ENCODE measurements around the gene VTI1A.

The VTI1A gene

DNA sequence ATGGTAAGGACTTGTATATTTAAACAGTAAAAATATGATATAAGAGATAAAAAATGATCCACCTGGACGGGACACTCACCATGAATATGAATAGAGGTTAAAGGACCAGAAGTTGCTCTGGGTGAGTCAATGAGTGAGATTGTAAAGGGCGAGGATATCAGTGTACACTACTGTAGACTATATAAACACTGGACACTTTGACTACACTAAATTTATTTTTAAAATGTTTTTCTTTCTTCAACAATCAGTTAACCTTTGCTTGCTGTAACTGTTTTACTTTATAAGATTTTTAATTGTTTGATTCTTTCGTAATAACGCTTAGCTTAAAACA lies 202.8 kb downstream of the VTI1A start:
- Histone ChIP-seq H3K9me3 (ENCODE audit: insufficient read depth, low read depth, low read length) (no peaks in the 10 kb centered on the region), H3K27ac (ENCODE audit: low read length) (no peak overlapping the region), H3K27me3 (ENCODE audit: insufficient read depth, low read length) (no peaks in the 10 kb centered on the region), H3K36me3 (ENCODE audit: insufficient read depth, low read depth, low read length) (no peaks in the 10 kb centered on the region), H3K4me1 (ENCODE audit: insufficient read depth, low read length) (peaks cover 12% of the 10 kb centered on the region), H3K9ac (ENCODE audit: low read depth, low read length) (no peak overlapping the region), H3K4me3 (ENCODE audit: low read length) (no peak overlapping the region)

- Histone ChIP-seq H3K4me3 (ENCODE audit: low read length) (no peak overlapping the region), H3K4me1 (ENCODE audit: insufficient read depth, low read length) (peaks cover 12% of the 10 kb centered on the region), H3K27ac (ENCODE audit: low read length) (no peak overlapping the region), H3K9me3 (ENCODE audit: insufficient read depth, low read depth, low read length) (no peaks in the 10 kb centered on the region), H3K27me3 (ENCODE audit: insufficient read depth, low read length) (no peaks in the 10 kb centered on the region), H3K9ac (ENCODE audit: low read depth, low read length) (no peak overlapping the region), H3K36me3 (ENCODE audit: insufficient read depth, low read depth, low read length) (no peaks in the 10 kb centered on the region)
Observed at GRCh38 chr10:112650588-112651030, 203.6 kb downstream of the VTI1A start.

- no peak overlapping the region for H3K27ac ChIP-seq (ENCODE audit: low read length)
- no peaks in the 10 kb centered on the region for H3K27me3 ChIP-seq (ENCODE audit: insufficient read depth, low read length)
- no peaks in the 10 kb centered on the region for H3K36me3 ChIP-seq (ENCODE audit: insufficient read depth, low read depth, low read length)
- H3K4me3 ChIP-seq (ENCODE audit: low read length), result no peak overlapping the region
- no peaks in the 10 kb centered on the region for H3K9me3 ChIP-seq (ENCODE audit: insufficient read depth, low read depth, low read length)
- H3K4me1 ChIP-seq (ENCODE audit: insufficient read depth, low read length), result peaks cover 12% of the 10 kb centered on the region
- H3K9ac ChIP-seq (ENCODE audit: low read depth, low read length), result no peak overlapping the region
Observed at GRCh38 chr10:112653215-112653614, 206.2 kb downstream of the VTI1A start.

DNA sequence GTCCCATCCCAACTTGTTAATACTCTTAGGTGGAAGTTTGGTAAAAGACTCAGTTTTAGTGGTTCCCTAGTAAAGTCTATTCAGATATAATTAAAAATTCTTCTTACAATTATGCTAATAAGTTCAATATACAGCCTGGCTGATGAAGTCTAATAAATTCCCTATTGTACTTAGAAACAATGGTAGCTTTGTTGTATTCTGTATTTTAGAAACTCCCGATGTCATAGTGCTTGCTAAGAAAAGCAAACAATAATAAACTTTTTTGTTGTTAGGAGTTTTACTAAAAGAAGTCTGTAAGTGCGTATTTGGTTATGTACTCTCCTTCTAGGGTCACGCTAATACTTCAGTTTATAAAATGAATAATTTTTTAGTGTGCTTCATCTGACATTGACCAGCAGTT lies 206.8 kb downstream of the VTI1A start:
- H3K4me3 ChIP-seq (ENCODE audit: low read length), result no peak overlapping the region
- H3K9me3 ChIP-seq (ENCODE audit: insufficient read depth, low read depth, low read length), result no peaks in the 10 kb centered on the region
- no peaks in the 10 kb centered on the region for H3K36me3 ChIP-seq (ENCODE audit: insufficient read depth, low read depth, low read length)
- no peak overlapping the region for H3K9ac ChIP-seq (ENCODE audit: low read depth, low read length)
- H3K4me1 ChIP-seq (ENCODE audit: insufficient read depth, low read length), result peaks cover 12% of the 10 kb centered on the region
- H3K27me3 ChIP-seq (ENCODE audit: insufficient read depth, low read length), result no peaks in the 10 kb centered on the region
- H3K27ac ChIP-seq (ENCODE audit: low read length), result no peak overlapping the region

- peaks cover 7% of the 10 kb centered on the region for H3K4me1 ChIP-seq (ENCODE audit: insufficient read depth, low read length)
- H3K27me3 ChIP-seq (ENCODE audit: insufficient read depth, low read length), result no peaks in the 10 kb centered on the region
- H3K27ac ChIP-seq (ENCODE audit: low read length), result no peak overlapping the region
- H3K36me3 ChIP-seq (ENCODE audit: insufficient read depth, low read depth, low read length), result no peaks in the 10 kb centered on the region
- H3K9ac ChIP-seq (ENCODE audit: low read depth, low read length), result no peak overlapping the region
- no peaks in the 10 kb centered on the region for H3K9me3 ChIP-seq (ENCODE audit: insufficient read depth, low read depth, low read length)
- no peak overlapping the region for H3K4me3 ChIP-seq (ENCODE audit: low read length)
Observed at GRCh38 chr10:112654794-112655193, 207.8 kb downstream of the VTI1A start.

GRCh38 chr10:112655722-112656121 lies 208.7 kb downstream of the VTI1A start:
- Histone ChIP-seq H3K9ac (ENCODE audit: low read depth, low read length) (no peak overlapping the region), H3K36me3 (ENCODE audit: insufficient read depth, low read depth, low read length) (no peaks in the 10 kb centered on the region), H3K27me3 (ENCODE audit: insufficient read depth, low read length) (no peaks in the 10 kb centered on the region), H3K27ac (ENCODE audit: low read length) (no peak overlapping the region), H3K4me3 (ENCODE audit: low read length) (no peak overlapping the region), H3K9me3 (ENCODE audit: insufficient read depth, low read depth, low read length) (no peaks in the 10 kb centered on the region), H3K4me1 (ENCODE audit: insufficient read depth, low read length) (peaks cover 7% of the 10 kb centered on the region)

GRCh38 chr10:112658465-112658864 lies 211.4 kb downstream of the VTI1A start:
- Histone ChIP-seq H3K36me3 (ENCODE audit: insufficient read depth, low read depth, low read length) (no peaks in the 10 kb centered on the region), H3K9me3 (ENCODE audit: insufficient read depth, low read depth, low read length) (peaks cover 3% of the 10 kb centered on the region), H3K4me3 (ENCODE audit: low read length) (no peak overlapping the region), H3K27me3 (ENCODE audit: insufficient read depth, low read length) (no peaks in the 10 kb centered on the region), H3K27ac (ENCODE audit: low read length) (no peak overlapping the region), H3K9ac (ENCODE audit: low read depth, low read length) (no peak overlapping the region), H3K4me1 (ENCODE audit: insufficient read depth, low read length) (no peaks in the 10 kb centered on the region; the same call in 1 of the 2 replicates)

- Histone ChIP-seq H3K9me3 (ENCODE audit: insufficient read depth, low read depth, low read length) (peaks cover 3% of the 10 kb centered on the region), H3K4me1 (ENCODE audit: insufficient read depth, low read length) (no peaks in the 10 kb centered on the region; the same call in 1 of the 2 replicates), H3K27ac (ENCODE audit: low read length) (no peak overlapping the region), H3K4me3 (ENCODE audit: low read length) (no peak overlapping the region), H3K9ac (ENCODE audit: low read depth, low read length) (no peak overlapping the region), H3K36me3 (ENCODE audit: insufficient read depth, low read depth, low read length) (no peaks in the 10 kb centered on the region), H3K27me3 (ENCODE audit: insufficient read depth, low read length) (no peaks in the 10 kb centered on the region)
Observed at GRCh38 chr10:112658900-112659638, 212.1 kb downstream of the VTI1A start.

- Histone ChIP-seq H3K4me3 (ENCODE audit: low read length) (no peak overlapping the region), H3K27ac (ENCODE audit: low read length) (no peak overlapping the region), H3K9ac (ENCODE audit: low read depth, low read length) (no peak overlapping the region), H3K9me3 (ENCODE audit: insufficient read depth, low read depth, low read length) (peaks cover 3% of the 10 kb centered on the region), H3K4me1 (ENCODE audit: insufficient read depth, low read length) (no peaks in the 10 kb centered on the region; the same call in 1 of the 2 replicates), H3K36me3 (ENCODE audit: insufficient read depth, low read depth, low read length) (no peaks in the 10 kb centered on the region), H3K27me3 (ENCODE audit: insufficient read depth, low read length) (no peaks in the 10 kb centered on the region)
Observed at GRCh38 chr10:112663234-112664125, 216.5 kb downstream of the VTI1A start.

- H3K4me1 ChIP-seq (ENCODE audit: insufficient read depth, low read length), result peaks cover 17% of the 10 kb centered on the region
- no peak overlapping the region for H3K9ac ChIP-seq (ENCODE audit: low read depth, low read length)
- H3K27ac ChIP-seq (ENCODE audit: low read length), result no peak overlapping the region
Observed at GRCh38 chr10:112666094-112666493, 219.1 kb downstream of the VTI1A start.

GRCh38 chr10:112669989-112670388 lies 223.0 kb downstream of the VTI1A start:
- no peak overlapping the region for H3K4me3 ChIP-seq (ENCODE audit: low read length)
- H3K4me1 ChIP-seq (ENCODE audit: insufficient read depth, low read length), result peaks cover 19% of the 10 kb centered on the region
- no peak overlapping the region for H3K27ac ChIP-seq (ENCODE audit: low read length)
- H3K9me3 ChIP-seq (ENCODE audit: insufficient read depth, low read depth, low read length), result no peaks in the 10 kb centered on the region
- H3K9ac ChIP-seq (ENCODE audit: low read depth, low read length), result no peak overlapping the region
- no peaks in the 10 kb centered on the region for H3K27me3 ChIP-seq (ENCODE audit: insufficient read depth, low read length)
- no peaks in the 10 kb centered on the region for H3K36me3 ChIP-seq (ENCODE audit: insufficient read depth, low read depth, low read length)

More at GRCh38 chr10:112666094-112666493, 219.1 kb downstream of the VTI1A start:
- Histone ChIP-seq H3K4me3 (ENCODE audit: low read length) (no peak overlapping the region), H3K9me3 (ENCODE audit: insufficient read depth, low read depth, low read length) (peaks cover 3% of the 10 kb centered on the region), H3K27me3 (ENCODE audit: insufficient read depth, low read length) (no peaks in the 10 kb centered on the region), H3K36me3 (ENCODE audit: insufficient read depth, low read depth, low read length) (no peaks in the 10 kb centered on the region)

GRCh38 chr10:112671743-112672142 lies 224.7 kb downstream of the VTI1A start:
- Histone ChIP-seq H3K9me3 (ENCODE audit: insufficient read depth, low read depth, low read length) (no peaks in the 10 kb centered on the region), H3K4me3 (ENCODE audit: low read length) (no peak overlapping the region), H3K4me1 (ENCODE audit: insufficient read depth, low read length) (peaks cover 19% of the 10 kb centered on the region), H3K27me3 (ENCODE audit: insufficient read depth, low read length) (no peaks in the 10 kb centered on the region), H3K27ac (ENCODE audit: low read length) (no peak overlapping the region), H3K9ac (ENCODE audit: low read depth, low read length) (no peak overlapping the region), H3K36me3 (ENCODE audit: insufficient read depth, low read depth, low read length) (no peaks in the 10 kb centered on the region)

Data from iPS-20b (cell line).